ENCODE data around the gene ADAMTSL5. TPM values are rescaled to one million over a fixed set of nuclear protein-coding genes. Genes with fewer than 3 reads are reported as not detected.

The ADAMTSL5 gene
- total and polyA plus RNA-seq, 2 of the 13 experiments (the other 11 are each of a cell fraction or from before 2014, with no cell fraction given) = 0.60 to 2.7 TPM

GRCh38 chr19:1483979-1484428 lies 28.8 kb downstream of the ADAMTSL5 start:
- Histone ChIP-seq H3K4me3 (replicated peaks in 1 of 3; ENCODE audit: insufficient read depth in 1 of 3, low read depth in 2 of 3, low read length in 3 of 3) (no peak overlapping the region), H3K4me1 (ENCODE audit: insufficient read depth, low read length) (peaks cover 34% of the 10 kb centered on the region), H3K79me2 (ENCODE audit: insufficient read depth, low read length) (no peaks in the 10 kb centered on the region), H3K27ac (ENCODE audit: extremely low read length, insufficient read depth, low read length) (no peak overlapping the region), H3K4me2 (ENCODE audit: low read depth, low read length) (no peak overlapping the region), H3K9me3 (ENCODE audit: low read length) (no peaks in the 10 kb centered on the region), H3K27me3 (ENCODE audit: control insufficient read depth in 1 of 2, insufficient read depth in 2 of 2, low read length in 2 of 2) (no peaks in the 10 kb centered on the region), H4K20me1 (ENCODE audit: insufficient read depth, low read length) (no peaks in the 10 kb centered on the region), H3K36me3 (replicated peaks in 1 of 2; ENCODE audit: control insufficient read depth in 1 of 2, insufficient read depth in 2 of 2, low read length in 2 of 2) (no peaks in the 10 kb centered on the region), H2AFZ (ENCODE audit: low read length) (no peak overlapping the region), H3K9ac (ENCODE audit: insufficient read depth, low read depth, low read length) (no peak overlapping the region)
- in situ Hi-C loops (cut with HindIII; ENCODE audit: extremely low pct_ligation_motif_present, low pct_unique_long_range_greater_than_20kb) = no loop called here
- no peak for TF ChIP-seq DBP (CRISPR knock-in tag; IDR thresholded peaks at IDR 0.05; ENCODE audit: not compliant biosample characterization)
- no peak for TF ChIP-seq MYNN (CRISPR knock-in tag; IDR thresholded peaks at IDR 0.05; ENCODE audit: low read depth)
- TF ChIP-seq ZNF205 (CRISPR knock-in tag; IDR thresholded peaks at IDR 0.05) = no peak
- FAIRE-seq (no peak), ATAC-seq (no peak), DNase-seq (ENCODE audit: low spot score) (no peak)
- POLR2A ChIA-PET = no interaction called here
- BruUV-seq (replicated peaks) = no TSS peak
- CTCF ChIA-PET (ENCODE audit: low intra/inter-chr PET ratio, low total read pairs) = no interaction called here
- WGBS (ENCODE audit: low lambda C conversion rate) = 92% methylated on average over 10 of the region's 23 CpGs
- intact Hi-C loops (cut with micrococcal nuclease; ENCODE audit: unreplicated experiment) = no loop called here

- no peaks in the 10 kb centered on the region for H3K9me3 ChIP-seq (ENCODE audit: low read length)
- in situ Hi-C loops (cut with HindIII; ENCODE audit: extremely low pct_ligation_motif_present, low pct_unique_long_range_greater_than_20kb) (no loop called here), intact Hi-C loops (cut with micrococcal nuclease; ENCODE audit: unreplicated experiment) (no loop called here)
- no peak overlapping the region for H2AFZ ChIP-seq (ENCODE audit: low read length)
- WGBS (ENCODE audit: low lambda C conversion rate) = 94% methylated on average over 34 of the region's 77 CpGs
- CTCF ChIA-PET (ENCODE audit: low intra/inter-chr PET ratio, low total read pairs) = no interaction called here
- 0 out of 2 replicates have a peak, but pooled peaks cover 3% of the 10 kb centered on the region for H4K20me1 ChIP-seq (ENCODE audit: insufficient read depth, low read length)
- no peak overlapping the region for H3K4me3 ChIP-seq (replicated peaks in 1 of 3; ENCODE audit: insufficient read depth in 1 of 3, low read depth in 2 of 3, low read length in 3 of 3)
- no TSS peak for BruUV-seq (replicated peaks)
- POLR2A ChIA-PET = interaction anchor here (2.7 kb wide), 1 partner anchor 9 kb away, joined by 29 read pairs; the partner anchor contains the start of gene REEP6
- no peak overlapping the region for H3K27ac ChIP-seq (ENCODE audit: extremely low read length, insufficient read depth, low read length)
- DNase-seq (ENCODE audit: low spot score) (no peak), FAIRE-seq (no peak), ATAC-seq (no peak)
- no peak overlapping the region for H3K4me2 ChIP-seq (ENCODE audit: low read depth, low read length)
- TF ChIP-seq ZNF24 (IDR thresholded peaks at IDR 0.05) (no peak), ZBTB33 (CRISPR knock-in tag; IDR thresholded peaks at IDR 0.05) (peak; percentile 81; the same call in 1 of the 2 replicates), ZNF30 (CRISPR knock-in tag; IDR thresholded peaks at IDR 0.05) (no peak)
- H3K4me1 ChIP-seq (ENCODE audit: insufficient read depth, low read length) = peaks cover 33% of the 10 kb centered on the region
- no peaks in the 10 kb centered on the region for H3K36me3 ChIP-seq (replicated peaks in 1 of 2; ENCODE audit: control insufficient read depth in 1 of 2, insufficient read depth in 2 of 2, low read length in 2 of 2)
- H3K9ac ChIP-seq (ENCODE audit: insufficient read depth, low read depth, low read length) = no peak overlapping the region
- no peaks in the 10 kb centered on the region for H3K27me3 ChIP-seq (ENCODE audit: control insufficient read depth in 1 of 2, insufficient read depth in 2 of 2, low read length in 2 of 2)
- peaks cover 4% of the 10 kb centered on the region for H3K79me2 ChIP-seq (ENCODE audit: insufficient read depth, low read length)
Measured at GRCh38 chr19:1483131-1483978, 29.5 kb downstream of the ADAMTSL5 start.

All from HepG2 (cell line).